Retina (tissue), 1 donor: ENCODE measurements around the gene WNT16.
"Not testable (repeated sequence)": the region's sequence is repeated elsewhere in the genome, so short reads cannot be mapped to it uniquely, and the experiment has no call there.

Experiments used
- DNase-seq: peaks from one replicate; pipeline ENCODE4 v3.0.0-alpha.2; 2016

WNT16 gene, protein sequence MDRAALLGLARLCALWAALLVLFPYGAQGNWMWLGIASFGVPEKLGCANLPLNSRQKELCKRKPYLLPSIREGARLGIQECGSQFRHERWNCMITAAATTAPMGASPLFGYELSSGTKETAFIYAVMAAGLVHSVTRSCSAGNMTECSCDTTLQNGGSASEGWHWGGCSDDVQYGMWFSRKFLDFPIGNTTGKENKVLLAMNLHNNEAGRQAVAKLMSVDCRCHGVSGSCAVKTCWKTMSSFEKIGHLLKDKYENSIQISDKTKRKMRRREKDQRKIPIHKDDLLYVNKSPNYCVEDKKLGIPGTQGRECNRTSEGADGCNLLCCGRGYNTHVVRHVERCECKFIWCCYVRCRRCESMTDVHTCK

GRCh38 chr7:121328508-121329190, at the start of gene WNT16:
Gene WNT16 (plus strand): TSS chr7:121329000. CDS start chr7:121329293, 293 bp downstream.
- DNase-seq: peak; percentile 75

DNA sequence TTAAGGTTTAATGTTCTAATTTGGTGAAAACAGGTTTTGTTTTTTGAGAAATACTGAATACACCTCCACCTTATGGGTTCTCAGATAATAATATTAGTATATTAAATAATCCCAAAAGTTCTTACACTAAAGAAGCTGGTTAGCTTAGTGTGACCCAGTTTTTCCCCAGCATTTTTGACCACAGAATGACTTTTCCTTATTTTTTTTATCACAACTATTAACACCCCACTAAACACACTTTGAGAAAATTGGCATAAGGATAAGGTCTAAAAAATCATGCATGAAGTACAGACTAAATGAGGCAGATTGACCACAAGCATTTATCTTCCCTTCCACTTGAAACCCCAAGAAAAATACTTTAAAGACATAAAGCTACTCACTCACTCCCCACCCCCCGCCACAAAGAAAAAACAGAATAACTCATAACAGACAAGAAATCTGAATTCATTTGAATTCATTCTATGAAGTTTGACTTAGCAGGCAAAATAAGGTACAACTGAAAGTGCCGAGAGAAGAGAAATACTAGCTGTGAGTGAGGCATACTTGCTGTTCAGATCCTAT, 49.7 kb upstream of the WNT16 start:
- no peak for DNase-seq

DNA sequence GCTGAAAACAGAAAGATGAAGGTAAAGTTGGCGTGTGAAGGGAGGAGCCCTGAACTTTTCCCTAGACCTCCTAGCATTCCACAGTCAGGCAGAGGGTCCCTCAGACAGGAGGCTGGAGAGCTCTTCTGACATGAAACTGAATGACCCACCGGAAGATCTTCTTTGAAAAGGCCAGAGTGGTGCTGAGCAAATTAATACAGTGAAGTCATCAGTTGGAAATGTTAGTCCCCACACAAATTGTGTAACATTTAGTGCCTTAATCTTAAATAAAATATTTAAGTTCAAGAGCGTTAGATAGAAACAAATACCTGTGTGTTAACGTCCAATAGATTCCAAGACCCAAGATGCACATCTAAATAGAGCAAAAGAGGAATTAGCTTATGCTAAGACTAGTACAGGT, 49.0 kb upstream of the WNT16 start:
- no peak for DNase-seq

- DNase-seq: no peak
Measured at GRCh38 chr7:121280656-121281055, 48.1 kb upstream of the WNT16 start.

GRCh38 chr7:121282129-121282528, 46.7 kb upstream of the WNT16 start:
- DNase-seq: no peak

GRCh38 chr7:121285066-121285667, 43.6 kb upstream of the WNT16 start:
- no peak for DNase-seq

GRCh38 chr7:121286186-121286585, 42.6 kb upstream of the WNT16 start:
- DNase-seq: no peak

DNA sequence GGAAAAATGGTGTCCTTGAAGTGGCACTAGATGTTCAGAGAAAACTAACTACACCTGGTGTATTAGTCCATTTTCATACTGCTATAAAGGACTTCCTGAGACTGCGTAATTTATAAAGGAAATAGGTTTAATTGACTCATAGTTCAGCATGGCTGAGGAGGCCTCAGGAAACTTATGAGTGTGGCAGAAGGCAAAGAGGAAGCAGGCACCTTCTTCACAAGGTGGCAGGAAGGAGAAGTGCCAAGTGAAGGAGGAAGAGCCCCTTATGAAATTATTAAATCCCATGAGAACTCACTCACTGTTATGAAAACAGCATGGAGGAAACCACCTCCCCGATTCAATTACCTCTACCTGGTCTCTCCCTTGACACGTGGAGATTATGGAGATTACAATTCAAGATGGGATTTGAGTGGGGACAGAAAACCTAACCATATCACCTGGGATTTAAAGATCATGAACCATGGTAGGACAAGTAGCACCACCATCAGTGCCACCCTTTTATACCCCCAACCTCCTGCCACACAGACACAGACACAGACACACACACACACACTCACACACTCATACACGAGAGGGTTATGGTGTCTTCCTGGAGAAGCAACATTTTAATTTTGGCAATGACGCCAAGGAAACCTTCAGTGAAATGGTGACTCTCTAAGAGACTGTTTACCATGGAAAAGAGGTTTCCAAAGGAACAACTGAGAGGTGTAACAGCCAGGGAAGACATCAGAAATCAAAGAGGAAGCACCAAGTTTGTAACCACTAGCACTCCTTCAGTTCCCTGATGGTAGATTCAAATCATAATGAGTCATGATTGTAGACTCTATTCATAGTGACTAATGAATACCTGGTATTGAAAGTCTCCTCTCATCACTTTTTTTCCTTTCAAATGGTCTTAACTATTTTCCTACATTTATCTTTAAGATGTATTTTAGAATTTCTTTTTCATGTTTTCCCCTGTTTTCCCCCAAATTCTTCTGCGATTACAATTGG, 41.8 kb upstream of the WNT16 start:
- DNase-seq: no peak

- no peak for DNase-seq
Measured at GRCh38 chr7:121288894-121289293, 39.9 kb upstream of the WNT16 start.

- not testable (repeated sequence) for DNase-seq
Measured at GRCh38 chr7:121289930-121290329, 38.9 kb upstream of the WNT16 start.

DNA sequence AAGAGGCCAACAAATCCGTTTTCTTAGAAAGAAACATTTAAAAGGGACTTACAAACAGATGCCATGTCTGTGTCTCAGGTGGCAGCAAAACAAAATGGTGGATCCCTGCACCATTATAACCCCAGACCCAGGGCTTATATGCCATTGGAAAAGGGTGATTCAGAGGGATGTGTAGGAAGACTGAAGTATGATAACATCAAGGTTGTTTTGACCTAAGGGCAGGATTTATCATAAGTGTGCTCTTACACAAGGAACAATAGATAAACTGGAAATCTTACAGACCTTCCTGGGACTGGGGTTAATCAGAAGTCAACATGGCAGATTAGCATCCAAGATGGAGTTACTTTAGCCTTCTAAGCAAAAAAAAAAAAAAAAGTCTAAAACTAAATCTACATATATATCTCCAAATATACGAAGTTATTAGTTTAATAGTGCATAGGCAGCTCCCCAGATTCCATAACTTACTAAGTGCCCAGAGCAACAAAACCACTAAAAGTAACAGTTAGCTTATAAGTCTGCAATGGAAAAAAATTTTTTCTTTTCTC, 34.3 kb upstream of the WNT16 start:
- DNase-seq: no peak

GRCh38 chr7:121297843-121298242, 31.0 kb upstream of the WNT16 start:
- DNase-seq: no peak

DNA sequence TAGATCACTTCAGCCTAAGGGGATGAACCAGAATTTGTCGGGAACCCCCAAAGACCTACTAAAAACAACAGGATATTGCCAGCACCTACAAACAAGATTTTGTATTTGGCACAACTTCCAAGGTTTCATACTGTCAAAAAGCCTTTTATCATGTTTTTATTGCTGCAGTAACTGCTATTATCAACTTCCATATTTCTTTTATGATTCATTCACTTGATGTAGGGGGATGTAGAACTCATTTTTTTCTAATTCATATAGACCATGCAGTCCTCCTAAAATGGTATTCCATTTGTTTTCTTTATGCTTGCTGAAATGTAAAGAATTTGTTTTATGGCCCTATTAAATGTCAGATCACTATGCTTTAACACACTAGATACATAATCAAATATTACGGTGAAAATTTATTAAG, 30.0 kb upstream of the WNT16 start:
- no peak for DNase-seq

DNA sequence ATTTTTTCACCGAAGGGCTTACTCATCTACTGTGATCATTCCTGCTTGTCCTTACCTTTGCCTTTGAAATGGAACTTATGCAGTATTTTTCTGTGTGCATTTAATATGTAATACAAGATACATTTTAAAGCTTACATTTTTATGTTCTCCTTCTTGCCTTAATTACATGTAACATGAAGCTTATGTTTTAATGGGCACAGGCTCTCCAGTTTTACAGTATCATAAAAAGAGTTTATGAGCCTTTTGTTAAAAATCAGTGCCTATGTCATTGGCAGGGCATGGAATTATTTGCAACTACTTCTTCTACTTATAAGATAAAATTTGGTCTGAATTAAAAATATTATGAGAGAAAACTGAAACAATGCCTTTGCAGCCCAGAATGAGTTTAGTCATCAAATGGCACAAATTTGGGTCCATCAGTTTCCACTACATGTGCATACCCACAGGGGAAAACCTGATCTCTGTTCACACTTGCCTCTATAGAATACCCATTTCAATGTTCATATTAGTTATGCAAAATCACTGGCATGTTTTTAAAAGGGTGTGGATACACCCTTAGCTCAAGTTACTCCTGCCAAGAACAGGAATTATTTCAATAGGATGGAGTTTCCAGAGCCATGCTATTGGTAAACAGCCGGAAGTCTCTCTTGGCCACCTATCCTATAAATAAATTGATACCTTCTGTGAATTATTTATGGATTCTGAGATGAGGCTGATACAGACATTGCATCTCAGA, 27.9 kb upstream of the WNT16 start:
- DNase-seq: no peak

- no peak for DNase-seq
Measured at GRCh38 chr7:121301446-121302213, 27.2 kb upstream of the WNT16 start.

DNA sequence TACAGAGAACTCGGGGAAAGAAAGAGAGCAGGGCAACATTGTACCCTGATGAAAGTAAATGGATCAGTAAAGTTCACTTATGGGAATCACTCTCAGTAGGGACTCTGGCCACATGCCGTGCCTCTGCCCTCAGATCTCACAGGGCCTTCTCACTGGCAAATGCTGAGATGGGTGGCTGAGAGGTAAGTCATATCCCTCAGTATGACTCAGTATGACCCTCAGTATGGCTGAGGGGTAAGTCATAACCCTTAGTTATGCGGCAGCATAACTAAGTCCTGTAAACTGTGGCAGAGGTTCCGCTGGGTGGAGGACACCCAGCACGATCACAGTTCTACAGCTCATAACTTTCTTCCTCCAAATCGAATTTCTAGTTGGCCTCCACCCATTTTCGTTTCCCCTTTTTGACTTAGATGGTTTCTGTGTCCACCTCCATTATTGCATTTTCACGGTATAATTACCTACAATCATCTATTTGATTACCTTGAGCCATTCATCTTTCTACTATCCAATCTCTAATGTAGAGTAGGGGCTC, 26.5 kb upstream of the WNT16 start:
- DNase-seq: no peak

GRCh38 chr7:121303422-121304101, 25.2 kb upstream of the WNT16 start:
- no peak for DNase-seq

DNA sequence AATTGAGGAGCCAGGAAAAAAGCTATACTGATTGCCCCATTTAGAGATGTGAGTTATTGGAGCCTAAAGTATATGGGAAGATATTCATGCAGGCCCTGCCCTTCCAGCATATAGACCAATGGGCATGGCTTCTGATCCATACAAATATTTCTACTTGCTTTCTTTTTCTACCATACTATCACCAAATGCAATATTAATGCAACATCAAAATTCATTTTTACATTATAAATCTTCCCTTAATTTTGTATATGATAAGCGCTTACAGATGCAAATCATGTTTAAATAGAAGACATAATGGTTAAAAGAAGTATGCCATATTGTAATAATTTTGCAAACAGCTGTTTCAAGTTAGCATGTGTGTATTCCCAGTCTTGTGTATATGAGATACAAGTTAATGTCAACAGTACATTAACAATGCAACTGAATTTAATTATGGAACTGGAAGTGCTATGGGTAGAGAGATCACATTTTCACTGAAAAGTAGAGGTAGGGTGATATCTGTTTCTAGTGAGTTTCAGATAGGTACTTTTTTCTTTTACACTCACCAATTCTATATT, 24.6 kb upstream of the WNT16 start:
- DNase-seq: no peak

DNA sequence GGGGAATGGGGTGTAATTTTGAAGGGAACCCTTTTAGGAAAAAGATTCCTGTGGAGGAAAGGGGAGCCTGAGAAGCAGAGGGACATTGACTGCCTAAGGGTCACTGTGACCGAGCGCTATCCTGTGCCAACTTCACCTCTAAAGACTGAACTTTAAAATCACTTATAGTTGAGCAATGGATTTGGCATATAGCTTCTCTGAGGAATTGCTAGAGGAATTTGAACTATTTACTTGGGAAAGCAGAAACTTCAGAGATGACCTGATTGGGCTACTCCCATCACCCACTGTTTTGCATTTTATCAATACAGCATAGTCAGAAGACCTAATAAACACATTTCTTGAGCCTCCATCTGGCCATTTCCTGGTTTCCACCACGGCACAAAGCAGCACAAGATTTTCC, 23.7 kb upstream of the WNT16 start:
- no peak for DNase-seq
